Stimulated activated CD8-positive, alpha-beta memory T cell treated with anti-CD3 and anti-CD28 coated beads, Interleukin-2, amount 100 ng/mL, for 1 hour (primary cell): Measurements from ENCODE around the gene GJA8.
"Not testable (repeated sequence)": the region's sequence is repeated elsewhere in the genome, so short reads cannot be mapped to it uniquely, and the experiment has no call there.

Experiments used
- DNase-seq, 2 donors: peaks; one replicate each; pipeline ENCODE4 v3.0.0-alpha.2; 2020; ENCODE audit warnings: low read depth in 2 of 2

Gene GJA8

GRCh38 chr1:147902253-147902845, at the start of gene GJA8:
GJA8 (plus strand) TSS chr1:147902795; CDS start chr1:147907956, 5,161 bp downstream.
- DNase-seq, result no peak

- no peak for DNase-seq
Observed at GRCh38 chr1:147853391-147853790, 49.2 kb upstream of the GJA8 start.

- DNase-seq, result not testable (repeated sequence)
Observed at GRCh38 chr1:147854989-147855388, 47.6 kb upstream of the GJA8 start.

- not testable (repeated sequence) for DNase-seq
Observed at GRCh38 chr1:147855996-147856395, 46.6 kb upstream of the GJA8 start.

- DNase-seq, result not testable (repeated sequence)
Observed at GRCh38 chr1:147867204-147867603, 35.4 kb upstream of the GJA8 start.

GRCh38 chr1:147878022-147878421, 24.6 kb upstream of the GJA8 start:
- no peak for DNase-seq

GRCh38 chr1:147879911-147880310, 22.7 kb upstream of the GJA8 start:
- no peak for DNase-seq

GRCh38 chr1:147882535-147882934, 20.1 kb upstream of the GJA8 start:
- no peak for DNase-seq

- DNase-seq, result peak in 1 of 2 donors; percentile 32
Observed at GRCh38 chr1:147890177-147890790, 12.3 kb upstream of the GJA8 start.

- DNase-seq, result no peak
Observed at GRCh38 chr1:147891088-147891487, 11.5 kb upstream of the GJA8 start.

- no peak for DNase-seq
Observed at GRCh38 chr1:147892216-147892615, 10.4 kb upstream of the GJA8 start.

GRCh38 chr1:147892731-147893214, 9.8 kb upstream of the GJA8 start:
- no peak for DNase-seq

GRCh38 chr1:147895123-147895522, 7.5 kb upstream of the GJA8 start:
- no peak for DNase-seq

- no peak for DNase-seq
Observed at GRCh38 chr1:147897029-147897752, 5.4 kb upstream of the GJA8 start.

GRCh38 chr1:147897789-147898188, 4.8 kb upstream of the GJA8 start:
- no peak for DNase-seq

GRCh38 chr1:147904726-147905125, 2.1 kb downstream of the GJA8 start:
- no peak for DNase-seq

- no peak for DNase-seq
Observed at GRCh38 chr1:147907786-147908509, 5.4 kb downstream of the GJA8 start.

- no peak for DNase-seq
Observed at GRCh38 chr1:147912553-147912952, 10.0 kb downstream of the GJA8 start.

GRCh38 chr1:147913362-147913942, 10.9 kb downstream of the GJA8 start:
- no peak for DNase-seq

GRCh38 chr1:147919896-147920295, 17.3 kb downstream of the GJA8 start:
- DNase-seq, result no peak

GRCh38 chr1:147924813-147925212, 22.2 kb downstream of the GJA8 start:
- DNase-seq, result no peak

- not testable (repeated sequence) for DNase-seq
Observed at GRCh38 chr1:147927215-147927614, 24.6 kb downstream of the GJA8 start.
